ENCODE measurements around the gene SARM1.
"Not testable (repeated sequence)": the region's sequence is repeated elsewhere in the genome, so short reads cannot be mapped to it uniquely, and the experiment has no call there.

Gene SARM1

DNA sequence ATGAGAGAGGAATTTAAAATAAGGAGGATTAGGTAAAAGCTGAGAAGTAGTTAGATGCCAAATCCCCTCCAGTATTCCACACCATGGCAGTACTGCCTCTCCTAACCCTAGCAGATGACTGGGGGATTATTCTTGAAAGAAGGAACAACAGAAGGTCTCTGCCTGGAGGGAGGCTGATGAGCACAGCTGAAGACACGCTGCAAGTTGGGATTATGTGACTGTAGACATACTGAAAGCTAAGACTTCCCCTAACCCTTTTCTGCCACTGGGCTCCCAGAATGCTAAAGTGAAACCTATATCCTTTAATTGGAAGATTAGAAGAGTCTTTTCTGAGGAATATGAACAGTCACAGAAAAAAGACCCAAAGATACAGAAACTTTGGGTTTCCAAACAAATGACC, 62.2 kb downstream of the SARM1 start:
- DNase-seq = no peak

DNA sequence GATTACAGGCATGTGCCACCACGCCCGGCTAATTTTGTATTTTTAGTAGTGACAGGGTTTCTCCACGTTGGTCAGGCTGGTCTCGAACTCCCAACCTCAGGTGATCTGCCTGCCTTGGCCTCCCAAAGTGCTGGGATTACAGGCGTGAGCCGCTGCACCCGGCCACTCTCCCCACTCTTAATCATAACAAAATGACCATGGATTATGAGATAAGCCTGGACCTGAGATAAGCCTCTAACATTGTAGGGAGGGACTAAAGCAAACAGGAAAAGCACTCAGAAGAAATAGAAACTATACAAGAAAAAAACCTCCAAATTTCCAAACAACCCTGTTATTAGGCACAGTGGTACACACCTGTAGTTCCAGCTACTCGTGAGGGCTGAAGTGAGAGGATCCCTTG, 62.8 kb downstream of the SARM1 start:
- DNase-seq = not testable (repeated sequence)

DNA sequence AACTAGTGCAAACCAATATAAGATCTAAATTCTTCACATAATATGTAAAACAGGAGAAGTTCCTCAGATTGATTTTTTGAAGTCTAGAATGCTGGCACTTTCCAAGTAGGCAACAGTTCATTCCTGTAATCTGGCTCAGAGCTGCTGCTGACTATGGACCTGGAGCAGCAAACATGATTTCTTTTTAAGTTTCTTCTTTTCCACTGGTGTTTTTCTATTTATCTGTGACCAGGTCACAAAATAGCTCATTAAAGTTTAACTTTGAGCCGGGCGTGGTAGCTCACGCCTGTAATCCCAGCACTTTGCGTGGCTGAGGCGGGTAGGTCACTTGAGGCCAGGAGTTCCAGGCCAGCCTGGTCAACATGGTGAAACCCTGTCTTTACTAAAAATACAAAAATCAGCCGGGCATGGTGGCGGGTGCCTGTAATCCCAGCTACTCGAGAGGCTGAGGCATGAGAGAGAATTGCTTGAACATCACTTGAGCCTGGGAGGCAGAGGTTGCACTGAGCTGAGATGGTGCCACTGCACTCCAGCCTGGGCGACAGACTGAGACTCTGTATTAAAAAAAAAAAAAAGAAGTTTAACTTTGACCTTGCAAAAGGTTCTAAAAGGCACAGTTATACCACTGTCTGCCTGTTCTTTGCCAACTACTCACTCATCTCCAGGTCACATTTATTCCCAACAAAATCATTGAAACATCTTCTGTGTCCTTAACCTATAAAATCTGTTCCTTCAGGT, 72.6 kb downstream of the SARM1 start:
- DNase-seq = no peak

DNA sequence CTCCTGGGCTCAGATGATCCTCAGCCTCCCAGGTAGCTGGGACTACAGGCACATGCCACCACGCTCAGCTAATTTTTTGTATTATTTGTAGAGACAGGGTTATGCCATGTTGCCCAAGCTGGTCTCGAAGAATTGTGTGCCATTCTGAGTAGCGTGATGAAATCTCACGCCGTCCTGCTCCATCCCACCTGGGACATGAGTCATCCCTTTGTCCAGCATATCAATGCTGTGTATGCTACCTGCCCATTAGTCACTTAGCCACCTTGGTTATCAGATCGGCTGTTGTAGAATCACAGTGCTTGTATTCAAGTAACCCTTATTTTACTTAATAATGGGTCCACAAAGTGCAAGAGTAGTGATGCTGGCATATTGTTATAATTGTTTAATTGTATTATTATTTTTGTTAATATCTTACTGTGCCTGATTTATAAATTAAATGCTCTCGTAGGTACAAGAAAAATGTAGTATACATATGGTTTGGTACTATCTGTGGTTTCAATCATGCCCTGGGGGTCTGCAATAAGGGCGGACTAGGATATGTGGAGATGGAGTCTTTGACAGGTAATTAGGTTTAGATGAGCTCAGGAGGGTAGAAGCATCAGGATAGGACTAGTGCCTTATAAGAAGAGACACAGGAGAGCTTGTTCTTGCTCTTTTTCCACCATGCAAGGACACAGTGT, 75.4 kb downstream of the SARM1 start:
- no peak for DNase-seq

DNA sequence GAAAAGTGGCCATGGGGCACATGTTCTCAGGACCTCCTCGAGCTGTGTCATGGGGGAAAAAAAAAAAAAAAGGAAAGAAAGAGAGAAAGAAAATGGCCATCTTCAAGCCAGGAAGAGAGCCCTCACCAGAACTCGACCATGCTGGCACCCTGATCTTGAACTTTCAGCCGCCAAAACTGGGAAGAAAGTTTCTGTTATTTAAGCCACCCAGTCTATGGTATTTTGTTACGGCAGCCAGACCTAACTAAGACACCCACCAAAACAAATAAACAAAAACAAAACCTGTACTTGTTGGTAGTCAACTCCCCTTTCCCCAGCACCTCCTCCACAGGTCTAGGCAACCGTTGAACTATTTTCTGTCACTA, 75.9 kb downstream of the SARM1 start:
- no peak for DNase-seq

DNA sequence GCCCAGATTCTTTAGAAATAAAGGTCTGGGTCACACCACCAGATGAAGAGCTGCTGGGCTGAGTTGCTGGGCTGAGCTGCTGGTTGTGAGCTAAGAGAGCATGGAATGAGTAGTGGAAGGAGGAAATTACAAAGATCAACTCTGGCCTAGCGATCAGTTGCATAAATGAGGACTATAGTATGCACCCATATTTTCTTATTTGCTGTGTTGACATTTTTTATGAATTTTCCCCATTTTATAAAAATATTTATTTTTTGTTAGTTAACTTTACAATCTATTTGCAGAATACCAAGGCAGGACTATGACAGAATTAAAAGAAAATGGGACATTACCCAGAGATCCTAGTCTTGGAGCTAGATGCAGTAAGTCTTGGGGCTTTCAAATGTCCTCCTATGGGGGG, 78.4 kb downstream of the SARM1 start:
- DNase-seq = no peak

Measured in CD4-positive, alpha-beta T cell treated with Interleukin-17A for 4 hours (primary cell).